H1 (cell line): ENCODE measurements around the gene PLCH2. TPM values are rescaled to one million over a fixed set of nuclear protein-coding genes. Genes with fewer than 3 reads are reported as not detected.

ENCODE experiments used
- BRCA1 ChIP-seq: IDR thresholded peaks from 2 replicates; pipeline ENCODE4 v1.6.1; 2012; ENCODE audit warnings: low read depth, low read length, improper control_type of control experiment
- CBX5 ChIP-seq: fragments of 300-800, 300-1000 bp; sonication (generic); IDR thresholded peaks from 2 replicates; pipeline ENCODE4 v1.7.1; 2016; ENCODE audit warnings: antibody characterized with exemption, low read length, low read depth
- CHD7 ChIP-seq: fragments of 300-600 bp; sonication (generic); IDR thresholded peaks from 2 replicates; pipeline ENCODE4 v1.7.1; 2012; ENCODE audit warnings: low read length, moderate library complexity, mild to moderate bottlenecking, inconsistent platforms; ENCODE audit not compliant: insufficient replicate concordance
- CTBP2 ChIP-seq: IDR thresholded peaks from 2 replicates; pipeline ENCODE4 v1.7.0; 2011; ENCODE audit warnings: borderline replicate concordance, mild to moderate bottlenecking, moderate library complexity, mixed read lengths, low read length; ENCODE audit not compliant: insufficient read depth, insufficient read length
- EP300 ChIP-seq, 2 experiments: IDR thresholded peaks; 1 replicate in 1 of 2; 2 replicates in 1 of 2; pipeline ENCODE4 v1.6.1; 2011 to 2012; ENCODE audit warnings: low read depth in 2 of 2, low read length in 2 of 2, mild to moderate bottlenecking in 2 of 2, borderline replicate concordance in 1 of 2, inconsistent platforms in 1 of 2, moderate library complexity in 1 of 2
- GABPA ChIP-seq: IDR thresholded peaks from 2 replicates; pipeline ENCODE4 v1.6.1; 2011; ENCODE audit warnings: mild to moderate bottlenecking, low read length, moderate library complexity, borderline replicate concordance; ENCODE audit not compliant: insufficient read depth
- JUN ChIP-seq: IDR thresholded peaks from 2 replicates; pipeline ENCODE4 v1.6.1; 2011; ENCODE audit warnings: low read depth, mild to moderate bottlenecking, improper control_type of control experiment, low read length
- MAFK ChIP-seq: IDR thresholded peaks from 2 replicates; pipeline ENCODE4 v1.6.1; 2012; ENCODE audit warnings: low read depth, mild to moderate bottlenecking, improper control_type of control experiment, low read length
- RAD21 ChIP-seq, 2 experiments: IDR thresholded peaks in 1 of 2; conservative IDR thresholded peaks in 1 of 2; 2 replicates each; pipeline ENCODE4 v1.6.1; 2011; ENCODE audit warnings: low read depth in 2 of 2, low read length in 2 of 2, improper control_type of control experiment in 1 of 2, inconsistent platforms in 1 of 2, mild to moderate bottlenecking in 1 of 2, moderate library complexity in 1 of 2
- RFX5 ChIP-seq: IDR thresholded peaks from 2 replicates; pipeline ENCODE4 v1.6.1; 2011; ENCODE audit warnings: low read depth, low read length, improper control_type of control experiment, borderline replicate concordance
- SP1 ChIP-seq: IDR thresholded peaks from 2 replicates; pipeline ENCODE4 v1.6.1; 2011; ENCODE audit warnings: low read depth, low read length
- SP4 ChIP-seq: IDR thresholded peaks from 2 replicates; pipeline ENCODE4 v1.6.1; 2012; ENCODE audit warnings: low read length, inconsistent platforms
- polyA plus RNA-seq, 7 experiments: library from polyadenylated mRNA; depleted of rRNA in 3 of 7; stranded (reverse) in 5 of 7; unstranded in 2 of 7; fragments of >200 nt in 5 of 7; fragments of 200-250 nt in 2 of 7; gene quantifications; 1 replicate in 5 of 7; 2 replicates in 1 of 7; 4 replicates in 1 of 7; pipeline versions ENCODE4 v1.2.1 to v1.2.3, GENCODE V29; 2011 to 2013; ENCODE audit warnings: missing spikeins in 2 of 7, mixed read lengths in 2 of 7
- total RNA-seq: library from RNA; stranded (reverse); fragmentation: NEBNext Ultra II Directional; extraction: Animal tissue kit (Norgen Biotek cat#: 25700); gene quantifications from 2 replicates; pipeline ENCODE4 v1.2.1, GENCODE V29; 2021

PLCH2 gene
- total and polyA plus RNA-seq, 2 of the 8 experiments (the other 6 are each of a cell fraction or from before 2014, with no cell fraction given), result 0.14 to 0.19 TPM

DNA sequence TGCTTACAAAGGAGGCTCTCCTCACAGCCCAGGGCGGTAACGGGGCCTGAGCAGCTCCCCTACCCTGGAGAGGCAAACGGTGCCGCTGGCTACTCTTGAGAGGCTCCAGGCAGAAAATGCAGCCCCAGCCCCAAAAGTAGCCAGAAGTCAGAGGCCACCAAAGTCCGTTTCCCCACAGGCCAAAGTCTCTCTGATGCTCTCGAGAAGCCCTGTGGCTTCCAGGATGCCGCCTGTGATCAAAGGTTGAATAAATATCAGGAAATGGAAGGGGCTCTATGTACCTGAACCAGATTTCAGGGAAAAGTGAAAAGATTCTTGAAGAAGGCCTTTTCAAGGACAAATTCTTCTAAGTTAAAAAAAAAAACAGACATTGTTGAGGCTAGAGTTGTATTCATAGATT is 46.1 kb downstream of the PLCH2 start (continued):
- TF ChIP-seq CHD7 (no peak), RAD21 (IDR thresholded peaks at IDR 0.05 in 1 of 2, conservative IDR thresholded peaks at IDR 0.05 in 1 of 2; ENCODE audit: low read depth in 2 of 2, low read length in 2 of 2) (no peak), BRCA1 (no peak), EP300 (IDR thresholded peaks at IDR 0.05; ENCODE audit: borderline replicate concordance in 1 of 2, low read depth in 2 of 2, low read length in 2 of 2) (no peak), MAFK (no peak), CTBP2 (no peak), RFX5 (no peak), JUN (no peak), GABPA (no peak), SP4 (no peak), CBX5 (no peak), SP1 (no peak)
